Activated T-helper 1 cell treated with Interleukin-2 at 50 U/mL for 16 hours (primary cell): ENCODE data around the gene LACTBL1.
A peak's percentile ranks its signal among the peaks of the same experiment; 100 is the strongest.
"Not testable (repeated sequence)": the region's sequence is repeated elsewhere in the genome, so short reads cannot be mapped to it uniquely, and the experiment has no call there.

Experiments
- DNase-seq: peaks from one replicate; pipeline ENCODE4 v3.0.0-alpha.2; 2020; ENCODE audit warnings: low read depth

Gene LACTBL1

DNA sequence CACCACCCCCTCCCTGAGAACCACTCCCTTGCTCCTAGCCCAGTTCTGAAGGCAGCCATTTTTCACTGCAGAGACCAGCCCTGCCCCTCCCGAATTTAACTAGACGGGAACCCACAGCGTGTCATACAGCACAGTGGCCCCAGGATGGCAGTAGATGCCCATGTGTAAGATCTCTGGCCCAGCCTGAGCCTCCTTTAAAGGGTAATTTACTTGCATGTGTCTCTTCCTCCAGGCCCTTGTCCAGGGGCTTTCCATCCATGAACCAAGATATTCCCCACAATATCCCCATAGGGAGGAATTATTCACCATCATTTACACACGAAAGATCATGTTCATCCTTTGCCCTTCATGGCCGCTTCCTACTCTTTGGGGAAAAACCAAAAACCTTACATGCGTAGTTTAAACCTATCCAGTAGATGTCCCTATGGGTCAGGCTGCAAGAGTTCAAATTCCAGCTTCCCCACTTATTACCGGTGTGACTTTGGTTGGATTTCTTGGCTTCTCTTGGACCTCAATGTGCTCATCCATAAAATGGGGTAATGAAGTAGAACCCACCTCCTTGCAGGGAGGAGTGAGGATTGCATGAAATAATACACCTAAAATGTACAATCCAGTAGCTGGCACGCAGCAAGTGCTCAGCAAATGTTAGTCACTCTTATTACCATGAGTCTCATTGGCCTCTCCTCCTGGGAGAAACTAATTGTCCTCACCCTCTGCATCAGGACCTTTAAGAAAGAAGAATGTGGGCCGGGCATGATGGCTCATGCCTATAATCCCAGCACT is 4.0 kb upstream of the LACTBL1 start:
- DNase-seq, result peak; percentile 13

DNA sequence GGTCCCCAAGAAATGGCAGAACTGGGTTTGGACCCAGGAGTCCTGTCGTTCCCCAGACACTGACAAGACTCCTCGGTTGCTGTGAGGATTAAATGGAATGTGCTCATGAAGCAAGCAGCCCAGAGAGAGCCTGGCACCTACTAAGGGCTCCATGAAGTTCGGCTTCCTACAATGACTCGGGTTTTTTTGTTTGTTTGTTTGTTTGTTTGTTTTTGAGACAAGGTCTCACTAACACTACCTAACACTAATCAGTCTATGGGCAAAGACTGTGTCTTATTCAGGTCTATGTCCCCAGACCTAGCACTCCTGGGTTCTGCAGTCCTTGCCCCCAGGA is 3.4 kb upstream of the LACTBL1 start:
- no peak for DNase-seq

DNA sequence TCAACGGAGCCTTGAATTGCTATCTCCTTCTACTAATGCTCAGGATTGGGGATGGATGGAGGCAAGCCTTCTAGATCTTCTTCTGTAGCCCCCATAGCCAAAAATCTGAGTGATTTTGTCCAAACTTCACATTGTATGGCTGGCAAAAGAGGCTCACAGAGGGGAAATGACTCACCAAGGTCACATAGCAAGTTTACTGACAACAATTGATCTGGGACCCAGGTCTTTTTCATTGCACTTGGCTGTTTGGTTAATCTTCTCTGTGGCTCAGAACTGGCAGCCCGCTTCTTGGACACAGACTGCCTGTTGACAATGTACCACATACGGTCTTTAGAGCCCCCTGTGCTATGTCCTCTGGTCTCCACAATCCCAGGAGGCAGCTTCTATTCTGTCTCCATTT is 3.0 kb upstream of the LACTBL1 start:
- DNase-seq, result no peak

DNA sequence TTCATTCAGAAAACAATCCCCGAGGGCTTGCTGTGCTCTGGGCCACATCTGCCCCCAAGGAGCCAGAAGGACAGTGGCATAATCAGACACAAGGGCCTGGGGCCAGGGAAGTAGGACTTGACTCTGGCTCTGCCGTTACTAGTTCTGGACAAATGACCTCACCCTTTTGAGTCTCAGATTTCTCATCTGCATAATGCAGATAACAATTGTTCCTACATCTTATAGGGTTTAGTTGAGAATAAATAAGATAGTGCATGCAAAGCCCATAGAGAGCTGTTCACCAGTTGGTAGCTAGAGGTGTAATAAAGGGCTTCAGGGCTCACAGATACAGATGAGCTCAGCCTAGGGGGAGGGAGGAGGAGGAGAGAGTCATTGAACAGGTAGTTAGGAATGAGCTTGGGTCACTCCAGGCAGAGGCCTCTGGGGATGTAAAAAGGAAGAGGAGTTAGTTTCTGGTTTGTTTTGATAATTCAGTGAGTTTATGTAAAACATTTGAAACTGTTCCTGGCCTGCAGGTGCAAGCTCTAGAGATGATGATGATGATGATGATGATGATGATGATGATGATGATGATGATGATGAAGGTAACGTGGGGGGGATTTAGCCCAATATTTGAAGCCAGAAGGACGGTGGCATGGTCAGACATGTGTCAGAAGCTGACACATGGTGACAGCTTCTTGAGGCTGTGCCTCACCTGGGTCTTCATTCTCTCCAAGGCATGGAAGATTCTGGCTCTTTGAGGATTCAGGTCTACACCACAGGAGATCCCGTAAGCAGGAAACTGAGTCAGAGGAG is 858 bp downstream of the LACTBL1 start:
- DNase-seq, result no peak

DNA sequence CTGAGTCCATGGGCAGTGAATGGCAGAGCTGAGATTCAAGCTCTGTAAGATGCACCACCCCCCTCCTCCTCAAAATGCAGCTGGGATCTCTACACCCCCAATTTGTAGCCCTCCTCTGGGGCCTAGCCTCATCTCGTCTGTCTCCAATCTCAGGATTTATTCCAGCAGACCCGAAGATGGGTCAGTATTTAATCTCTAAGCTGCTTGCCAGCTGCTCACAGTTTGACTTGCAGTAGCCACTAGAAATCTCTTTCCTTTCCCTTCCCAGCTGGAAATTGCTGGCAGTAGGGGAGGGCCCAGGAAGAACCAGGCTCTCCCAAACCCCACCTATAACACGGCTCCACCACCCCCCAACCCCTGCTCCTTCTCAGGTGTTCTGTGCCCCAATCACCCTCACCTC is 1.5 kb downstream of the LACTBL1 start:
- no peak for DNase-seq

DNA sequence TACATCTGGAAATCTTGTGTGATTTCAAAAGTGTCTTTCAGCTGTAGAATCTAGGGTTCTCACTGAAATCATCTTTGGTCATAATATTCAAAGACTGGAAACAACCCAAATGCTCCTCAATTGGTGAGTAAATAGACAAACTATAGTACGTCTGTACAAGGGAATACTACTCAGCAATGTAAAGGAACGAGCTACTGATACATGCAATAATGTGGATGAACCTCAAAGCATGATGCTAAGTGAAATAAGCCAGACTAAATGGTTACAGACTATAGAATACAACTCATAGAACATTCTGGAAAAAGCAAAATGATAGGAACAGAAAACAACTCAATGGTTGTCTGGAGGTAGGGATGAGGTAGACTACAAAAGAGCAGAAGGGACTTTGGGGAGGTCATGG is 2.6 kb downstream of the LACTBL1 start:
- DNase-seq, result no peak

DNA sequence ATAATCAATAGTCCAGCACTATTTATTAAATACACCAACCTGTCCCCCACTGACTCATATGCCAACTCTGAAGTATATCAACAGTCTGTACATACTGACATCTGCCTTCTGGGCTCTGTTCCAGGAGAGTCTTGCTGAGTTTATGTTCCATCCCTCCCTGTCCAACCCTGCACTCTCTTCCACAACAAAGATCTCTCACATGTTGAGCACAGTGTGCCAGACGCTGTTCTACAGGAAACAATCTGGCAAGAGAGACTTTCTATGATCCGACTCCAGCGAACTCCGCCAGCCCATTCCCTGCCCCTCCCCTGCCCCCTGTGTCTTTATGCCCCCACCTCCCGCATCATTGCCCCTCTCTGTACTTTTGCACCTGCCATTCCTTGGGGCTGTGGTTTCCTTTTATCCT is 3.4 kb downstream of the LACTBL1 start:
- no peak for DNase-seq

DNA sequence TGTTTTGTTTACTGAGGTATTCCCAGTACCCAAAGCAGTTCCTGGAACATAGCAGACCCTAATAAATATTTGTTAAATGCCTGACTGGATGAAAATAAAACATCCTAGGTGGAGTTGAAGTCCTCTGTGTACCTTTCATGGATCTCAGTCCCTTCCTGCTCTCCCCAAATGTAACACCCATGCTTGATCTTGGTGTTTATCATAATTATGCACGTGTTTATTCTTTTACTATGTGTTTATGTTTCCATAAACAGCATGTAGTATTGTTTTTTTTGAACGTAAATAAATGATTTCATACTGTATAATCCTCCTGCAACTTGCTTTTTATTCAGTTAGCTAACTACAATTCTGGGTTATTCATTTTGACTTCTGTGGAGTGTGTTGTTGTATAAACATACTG is 4.8 kb downstream of the LACTBL1 start:
- DNase-seq, result no peak

DNA sequence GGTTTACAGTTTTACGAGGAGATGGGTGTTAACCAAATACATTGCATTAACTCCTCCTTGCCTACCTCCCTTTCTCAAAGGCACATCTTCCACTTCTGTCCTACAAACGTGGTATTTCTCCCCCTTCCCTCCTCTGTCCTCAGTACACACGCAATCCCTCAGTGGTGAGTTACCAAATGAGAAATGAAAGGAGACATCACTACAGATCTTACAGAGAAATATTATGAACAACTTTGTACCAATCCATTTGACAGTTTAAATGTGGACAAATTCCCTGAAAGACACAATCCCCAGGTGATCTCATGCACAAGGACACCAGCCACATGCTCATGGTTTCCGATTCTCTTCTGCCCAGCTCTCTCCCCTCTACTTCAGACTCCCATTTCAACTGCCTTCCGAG is 6.4 kb downstream of the LACTBL1 start:
- DNase-seq, result no peak

DNA sequence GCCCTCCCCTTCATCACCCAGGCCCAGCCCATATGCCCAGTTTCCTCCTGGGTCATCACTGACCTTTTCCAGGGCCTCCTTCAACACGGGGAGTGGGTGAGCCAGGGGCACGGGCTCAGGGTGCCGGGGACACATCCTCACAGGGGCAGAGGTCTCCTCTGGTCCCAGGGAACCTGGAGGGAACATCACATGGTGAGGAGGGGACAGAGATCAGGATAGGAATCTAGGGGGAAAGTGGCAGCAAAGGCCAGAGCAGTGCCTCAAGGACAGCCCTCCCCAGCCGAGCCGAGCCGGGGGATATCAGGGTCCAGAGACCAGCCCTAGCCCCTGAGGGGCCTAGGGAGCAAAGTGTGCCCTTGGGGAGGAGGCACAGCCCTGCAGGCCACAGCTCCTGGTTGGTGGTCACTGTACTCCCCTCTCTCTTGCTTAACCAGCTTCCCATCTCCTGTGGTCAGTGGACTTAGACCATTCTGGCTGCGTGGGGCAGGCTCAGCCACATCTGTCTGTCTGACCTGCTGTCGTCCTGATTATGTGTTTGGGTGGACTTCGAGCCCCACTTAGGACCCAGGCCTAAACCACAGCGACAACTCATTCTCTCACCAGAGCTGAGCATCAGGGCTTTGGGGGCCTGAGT is 9.5 kb downstream of the LACTBL1 start:
- DNase-seq, result no peak

DNA sequence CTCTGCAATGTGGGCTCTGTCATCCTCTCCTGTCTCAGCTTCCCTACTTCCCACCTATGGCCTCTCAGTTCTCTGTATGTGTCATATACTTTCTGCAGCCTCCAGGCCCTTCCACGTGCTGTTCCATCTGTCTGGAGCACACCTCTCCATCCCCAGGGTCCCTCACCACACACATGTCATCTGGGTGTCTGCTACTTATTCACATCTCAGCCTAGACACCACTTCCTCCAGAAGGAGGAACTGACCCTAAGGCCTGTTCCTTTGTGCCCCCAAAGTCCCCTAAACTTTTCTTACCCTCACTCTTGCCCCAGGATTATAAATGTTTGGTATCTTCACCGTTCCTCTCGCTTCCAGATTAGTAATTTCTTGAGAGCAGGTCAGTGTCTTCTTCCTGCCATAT is 10.1 kb downstream of the LACTBL1 start:
- no peak for DNase-seq

DNA sequence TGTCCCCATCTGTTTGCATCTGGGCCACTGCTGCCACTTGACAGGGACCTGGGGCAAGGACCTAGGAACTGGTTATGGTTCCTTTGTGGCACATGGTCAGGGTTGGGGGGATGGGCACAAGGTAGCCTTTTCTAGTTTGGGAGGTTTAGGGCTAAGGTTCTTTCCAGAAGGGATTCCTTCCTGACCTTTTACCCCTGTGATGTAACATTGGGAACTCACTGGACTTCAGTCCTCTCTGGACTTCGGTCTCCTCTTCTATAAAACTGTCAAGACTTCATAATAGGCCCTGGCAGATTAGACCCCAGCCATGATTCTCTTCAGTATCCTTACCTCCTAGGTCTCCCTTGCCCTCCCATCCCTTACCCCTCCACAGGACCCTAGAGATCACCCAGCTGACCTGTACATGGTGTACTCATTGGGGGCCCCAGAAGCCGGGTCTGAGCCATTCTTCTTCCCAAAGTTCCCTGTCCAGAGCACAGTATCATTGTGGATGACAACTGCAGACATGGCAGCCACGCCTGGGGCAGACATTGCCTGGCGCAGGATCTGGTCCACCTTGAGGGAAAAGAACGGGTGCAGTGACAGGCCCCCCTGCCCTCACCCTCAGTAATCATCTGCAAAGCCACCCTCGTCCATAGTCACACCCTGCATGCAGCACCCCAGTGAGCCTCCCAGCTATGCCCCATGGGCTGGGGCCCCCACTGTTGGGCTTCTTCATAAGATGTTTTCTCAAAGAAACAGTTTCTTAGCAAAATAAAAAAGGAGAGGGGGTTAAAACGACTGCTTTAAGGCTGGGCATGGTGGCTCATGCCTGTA is 12.9 kb downstream of the LACTBL1 start:
- no peak for DNase-seq

DNA sequence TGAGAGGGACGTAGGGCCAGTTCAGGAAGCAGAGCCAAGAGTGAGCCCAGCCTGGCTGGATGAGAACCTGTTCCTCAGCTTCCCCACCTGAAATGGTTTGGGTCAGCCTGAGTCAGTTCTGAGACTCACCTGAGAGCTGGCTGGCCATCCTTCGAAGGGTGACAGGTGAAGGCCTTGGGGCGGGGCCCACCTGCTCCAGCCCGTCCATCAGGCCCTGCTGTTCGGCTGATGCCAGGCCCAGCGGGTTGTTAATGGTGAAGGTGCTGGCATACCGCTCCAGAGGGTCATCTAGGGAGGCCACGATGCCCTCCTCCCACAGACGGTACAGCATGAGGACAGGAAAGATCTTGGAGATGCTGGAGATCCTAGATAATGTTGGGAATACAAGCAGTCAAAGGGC is 14.1 kb downstream of the LACTBL1 start:
- no peak for DNase-seq

DNA sequence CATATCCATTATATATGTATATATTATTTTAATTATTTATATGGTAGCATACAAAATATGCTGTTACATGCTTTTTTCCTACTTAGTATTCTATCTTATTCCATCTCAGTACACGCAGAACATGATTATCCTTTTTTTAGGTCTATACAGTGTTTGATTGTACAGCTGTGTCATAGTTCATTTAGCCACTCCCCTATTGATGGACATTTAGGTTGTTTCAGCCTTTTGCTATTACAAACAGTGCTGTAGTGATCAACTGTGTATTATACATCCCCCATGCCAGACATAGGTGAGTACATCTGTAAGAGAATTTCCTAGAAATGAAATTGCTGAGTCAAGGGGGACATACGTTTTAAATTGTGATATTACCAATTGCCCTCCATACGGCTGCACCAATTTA is 15.6 kb downstream of the LACTBL1 start:
- DNase-seq, result no peak

DNA sequence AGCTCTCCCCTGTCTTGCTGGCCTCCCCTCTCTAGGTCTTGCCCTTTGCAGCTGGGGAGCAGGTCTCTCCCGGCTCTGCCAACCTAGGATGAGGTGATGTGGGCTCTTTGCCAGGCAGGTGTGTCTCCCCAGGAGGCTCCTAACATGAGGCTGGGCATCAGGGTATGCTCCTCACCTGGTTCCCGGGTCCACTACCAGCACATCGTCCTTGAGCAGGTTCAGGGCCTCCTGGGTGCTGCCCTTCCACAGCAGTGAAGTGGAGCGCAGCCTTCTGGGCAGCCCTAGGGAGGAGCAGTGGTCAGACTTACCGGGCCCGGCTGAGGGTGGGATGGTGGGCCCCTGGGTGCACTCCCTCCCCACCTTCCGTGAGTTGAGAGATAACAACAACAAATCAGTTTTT is 17.5 kb downstream of the LACTBL1 start:
- DNase-seq, result no peak

DNA sequence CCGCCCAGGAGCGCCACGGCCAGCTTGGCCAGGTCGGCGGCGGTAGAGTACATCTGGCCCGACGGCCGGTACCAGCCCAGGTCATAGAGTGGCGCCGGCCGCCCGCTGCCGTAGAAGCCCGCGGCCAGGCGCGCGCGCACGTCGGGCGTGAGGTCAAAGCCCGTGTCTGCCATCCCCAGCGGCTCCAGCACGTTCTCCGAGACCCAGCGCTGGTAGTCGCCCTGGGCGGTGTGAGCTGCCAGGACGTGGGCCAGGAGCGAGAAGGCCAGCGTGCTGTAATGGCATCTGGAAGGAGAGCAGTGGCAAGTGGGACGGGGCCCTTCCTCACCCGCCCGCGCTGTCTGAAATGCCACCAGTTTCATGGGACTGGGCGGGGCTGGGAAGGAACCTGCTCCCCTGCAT is 18.9 kb downstream of the LACTBL1 start:
- DNase-seq, result no peak

DNA sequence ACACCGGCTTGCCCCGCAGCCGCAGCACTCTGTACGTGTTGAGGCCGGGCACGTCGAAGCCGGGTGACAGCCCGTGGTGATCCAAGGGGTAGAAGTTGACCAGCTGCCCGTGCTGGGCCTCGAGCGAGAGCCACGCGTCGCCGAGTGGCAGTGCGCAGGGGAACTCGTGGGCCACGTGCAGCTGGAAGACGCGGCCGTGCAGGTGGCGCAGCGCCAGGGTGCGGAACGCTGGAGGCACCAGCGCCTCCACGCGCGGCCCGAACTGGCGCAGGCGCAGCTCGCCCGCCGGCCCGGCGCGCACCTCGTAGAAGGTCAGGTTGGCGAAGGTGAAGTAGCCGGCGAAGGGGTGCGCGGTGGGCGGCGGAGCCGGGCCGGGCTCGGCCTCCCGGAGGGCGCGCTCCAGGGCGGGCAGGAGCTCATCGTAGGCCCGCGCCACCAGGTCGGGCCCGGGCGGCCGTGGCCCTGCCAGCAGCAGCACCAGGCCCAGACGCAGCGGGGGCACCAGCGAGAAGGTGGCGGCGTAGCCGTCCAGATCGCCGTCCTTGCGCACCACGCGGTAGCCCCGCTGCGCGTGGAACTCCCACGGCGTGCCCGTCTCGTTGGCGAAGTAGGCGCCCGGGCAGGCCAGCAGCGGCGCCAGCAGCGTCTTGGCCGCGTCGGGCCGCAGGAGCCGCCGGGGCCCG is 19.5 kb downstream of the LACTBL1 start:
- no peak for DNase-seq

DNA sequence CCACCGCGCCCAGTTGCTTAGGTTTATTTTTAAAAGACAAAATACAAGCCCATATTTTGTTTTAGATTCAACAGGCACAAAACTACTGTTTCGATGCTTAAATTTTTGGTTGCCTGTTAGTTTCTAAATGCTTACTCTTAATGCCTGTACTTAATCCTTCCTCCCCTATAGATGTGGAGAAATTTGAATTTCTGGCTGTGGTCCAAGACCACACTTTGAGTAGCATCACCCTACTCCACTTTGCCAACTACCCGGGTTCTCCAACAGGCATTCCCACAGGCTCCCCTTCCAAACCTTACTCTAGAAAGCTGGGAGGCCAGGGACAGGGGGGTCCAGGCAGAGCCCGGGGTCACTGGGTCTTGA is 20.0 kb downstream of the LACTBL1 start:
- no peak for DNase-seq

DNA sequence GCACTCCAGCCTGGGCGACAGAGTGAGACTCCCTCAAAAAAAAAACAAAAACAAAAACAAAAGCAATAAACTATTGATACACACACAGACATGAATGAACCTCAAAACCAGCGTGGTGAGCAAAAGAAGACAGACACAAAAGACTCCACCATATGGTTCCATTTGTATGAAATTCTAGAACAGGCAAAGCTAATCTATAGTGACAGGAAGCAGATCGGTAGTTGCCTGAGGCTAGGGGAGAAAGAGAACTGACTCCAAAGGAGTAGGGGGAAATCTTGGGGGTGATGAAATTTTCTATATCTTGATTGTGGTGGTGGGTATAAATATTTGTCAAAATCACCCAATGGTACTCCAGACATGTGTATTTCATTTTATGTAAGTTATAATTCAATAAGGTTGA is 20.9 kb downstream of the LACTBL1 start:
- no peak for DNase-seq

DNA sequence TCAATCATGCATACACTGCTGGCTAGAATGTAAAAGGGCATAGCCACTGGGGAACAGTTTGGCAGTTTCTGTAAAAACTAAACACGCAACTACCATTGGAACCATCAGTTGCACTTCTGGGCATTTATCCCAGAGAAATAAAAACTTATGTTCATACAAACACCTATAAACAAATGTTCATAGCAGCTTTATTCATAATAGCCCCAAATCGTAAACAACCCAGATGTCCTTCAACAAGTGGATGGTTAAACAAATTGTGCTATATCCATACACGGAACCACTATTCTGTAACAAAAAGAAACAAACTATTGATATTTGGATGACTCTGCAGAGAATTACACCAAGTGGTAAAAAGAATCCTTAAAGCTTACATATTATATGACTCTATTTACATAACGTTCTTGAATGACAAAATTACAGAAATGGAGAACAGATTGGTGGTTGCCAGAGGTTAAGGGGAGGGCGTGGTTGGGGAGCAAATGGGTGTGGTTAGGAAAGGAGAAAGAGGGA is 22.8 kb downstream of the LACTBL1 start:
- no peak for DNase-seq

DNA sequence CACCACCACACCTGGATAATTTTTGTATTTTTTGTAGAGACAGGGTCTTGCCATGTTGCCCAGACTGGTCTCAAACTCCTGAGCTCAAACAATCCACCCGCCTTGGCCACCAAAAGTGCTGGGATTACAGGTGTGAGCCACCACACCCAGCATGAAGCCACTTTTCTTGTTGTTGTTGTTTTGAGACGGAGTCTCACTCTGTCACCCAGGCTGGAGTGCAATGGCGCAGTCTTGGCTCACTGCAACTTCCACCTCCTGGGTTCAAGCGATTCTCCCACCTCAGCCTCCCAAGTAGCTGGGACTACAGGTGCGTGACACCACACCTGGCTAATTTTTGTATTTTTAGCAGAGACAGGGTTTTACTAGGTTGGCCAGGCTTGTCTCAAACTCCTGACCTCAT is 27.5 kb downstream of the LACTBL1 start:
- DNase-seq, result not testable (repeated sequence)
